Measurements from ENCODE around the gene CDH4.

Gene CDH4

DNA sequence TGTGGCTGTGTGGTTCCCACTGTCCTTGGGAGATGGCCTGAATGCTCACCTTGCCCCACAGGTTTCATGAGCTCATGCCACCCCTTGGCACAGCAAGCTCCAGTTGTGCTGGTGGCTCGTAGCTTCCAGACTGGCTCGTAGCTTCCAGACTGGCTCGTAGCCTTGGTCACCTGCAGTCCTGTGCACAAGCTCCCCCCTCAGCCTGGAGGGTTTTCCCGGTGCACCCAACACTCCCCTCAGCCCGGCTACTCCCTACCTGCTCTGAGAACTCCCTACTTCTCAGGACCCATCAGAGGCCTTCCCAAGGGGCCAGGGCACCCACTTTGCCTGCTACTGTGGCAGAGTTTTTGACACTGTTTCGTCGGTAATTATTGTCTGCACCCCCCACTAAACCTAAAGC, 528.0 kb downstream of the CDH4 start:
- TF ChIP-seq TAF1 (IDR thresholded peaks at IDR 0.05; ENCODE audit: low read depth) (no peak), EP300 (IDR thresholded peaks at IDR 0.05; ENCODE audit: borderline replicate concordance) (no peak), YY1 (IDR thresholded peaks at IDR 0.05; ENCODE audit: low read depth) (no peak), EGR1 (IDR thresholded peaks at IDR 0.05) (no peak)
- TF ChIP-seq, protein P1, sequence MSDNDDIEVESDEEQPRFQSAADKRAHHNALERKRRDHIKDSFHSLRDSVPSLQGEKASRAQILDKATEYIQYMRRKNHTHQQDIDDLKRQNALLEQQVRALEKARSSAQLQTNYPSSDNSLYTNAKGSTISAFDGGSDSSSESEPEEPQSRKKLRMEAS (IDR thresholded peaks at IDR 0.05): no peak

DNA sequence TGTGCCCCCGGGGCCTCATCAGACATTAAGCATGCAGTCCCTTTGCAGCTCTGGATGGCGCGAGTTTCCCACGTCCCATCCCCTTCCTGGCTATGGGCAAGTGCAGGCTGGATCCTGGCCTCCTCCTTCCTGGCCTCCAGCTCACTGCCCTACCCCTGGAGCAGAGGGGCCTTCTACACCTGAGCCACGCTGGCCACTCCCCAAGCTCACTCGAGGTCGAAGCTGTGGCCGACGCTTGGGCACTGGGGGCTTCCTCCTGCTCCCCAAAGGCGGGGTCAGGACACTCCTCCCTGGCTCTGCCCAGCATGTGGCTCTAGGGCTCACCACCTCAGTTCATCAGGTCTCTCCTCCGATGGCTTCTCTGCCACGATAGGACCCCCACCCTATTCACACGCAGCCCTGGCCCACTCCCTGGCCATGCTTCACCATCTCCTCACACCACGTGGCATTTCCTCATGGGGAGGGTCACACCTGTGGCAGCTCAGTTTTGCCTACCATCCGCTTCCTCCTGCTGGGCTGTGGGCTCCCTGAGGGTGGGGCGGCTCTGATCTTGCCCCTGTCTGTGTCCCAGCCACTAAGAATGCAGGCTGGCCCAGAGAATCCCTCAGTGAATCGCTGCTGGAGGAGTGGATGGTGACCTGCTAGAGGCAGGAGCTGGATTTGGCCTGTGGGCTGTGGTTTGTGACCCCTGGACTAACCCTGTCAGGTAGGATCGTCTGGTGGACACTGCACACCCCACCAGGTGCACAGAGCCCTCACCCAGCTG, 532.9 kb downstream of the CDH4 start:
- no peak for TF ChIP-seq EGR1 (IDR thresholded peaks at IDR 0.05)
- no peak for TF ChIP-seq FOXM1 (IDR thresholded peaks at IDR 0.05; ENCODE audit: borderline replicate concordance, low read depth)
- TF ChIP-seq, protein P2, sequence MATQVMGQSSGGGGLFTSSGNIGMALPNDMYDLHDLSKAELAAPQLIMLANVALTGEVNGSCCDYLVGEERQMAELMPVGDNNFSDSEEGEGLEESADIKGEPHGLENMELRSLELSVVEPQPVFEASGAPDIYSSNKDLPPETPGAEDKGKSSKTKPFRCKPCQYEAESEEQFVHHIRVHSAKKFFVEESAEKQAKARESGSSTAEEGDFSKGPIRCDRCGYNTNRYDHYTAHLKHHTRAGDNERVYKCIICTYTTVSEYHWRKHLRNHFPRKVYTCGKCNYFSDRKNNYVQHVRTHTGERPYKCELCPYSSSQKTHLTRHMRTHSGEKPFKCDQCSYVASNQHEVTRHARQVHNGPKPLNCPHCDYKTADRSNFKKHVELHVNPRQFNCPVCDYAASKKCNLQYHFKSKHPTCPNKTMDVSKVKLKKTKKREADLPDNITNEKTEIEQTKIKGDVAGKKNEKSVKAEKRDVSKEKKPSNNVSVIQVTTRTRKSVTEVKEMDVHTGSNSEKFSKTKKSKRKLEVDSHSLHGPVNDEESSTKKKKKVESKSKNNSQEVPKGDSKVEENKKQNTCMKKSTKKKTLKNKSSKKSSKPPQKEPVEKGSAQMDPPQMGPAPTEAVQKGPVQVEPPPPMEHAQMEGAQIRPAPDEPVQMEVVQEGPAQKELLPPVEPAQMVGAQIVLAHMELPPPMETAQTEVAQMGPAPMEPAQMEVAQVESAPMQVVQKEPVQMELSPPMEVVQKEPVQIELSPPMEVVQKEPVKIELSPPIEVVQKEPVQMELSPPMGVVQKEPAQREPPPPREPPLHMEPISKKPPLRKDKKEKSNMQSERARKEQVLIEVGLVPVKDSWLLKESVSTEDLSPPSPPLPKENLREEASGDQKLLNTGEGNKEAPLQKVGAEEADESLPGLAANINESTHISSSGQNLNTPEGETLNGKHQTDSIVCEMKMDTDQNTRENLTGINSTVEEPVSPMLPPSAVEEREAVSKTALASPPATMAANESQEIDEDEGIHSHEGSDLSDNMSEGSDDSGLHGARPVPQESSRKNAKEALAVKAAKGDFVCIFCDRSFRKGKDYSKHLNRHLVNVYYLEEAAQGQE (IDR thresholded peaks at IDR 0.05; ENCODE audit: low read depth): no peak
- TF ChIP-seq TEAD4 (IDR thresholded peaks at IDR 0.05): no peak
- no peak for TF ChIP-seq ZBTB7A (IDR thresholded peaks at IDR 0.05; ENCODE audit: low read depth)
- no peak for TF ChIP-seq RAD21 (IDR thresholded peaks at IDR 0.05; ENCODE audit: low read depth)
- no peak for TF ChIP-seq NFIC (IDR thresholded peaks at IDR 0.05)
- no peak for TF ChIP-seq TCF12 (IDR thresholded peaks at IDR 0.05; ENCODE audit: low read depth)
- no peak for TF ChIP-seq CREB1 (IDR thresholded peaks at IDR 0.05; ENCODE audit: low read depth)
- TF ChIP-seq YY1 (IDR thresholded peaks at IDR 0.05; ENCODE audit: low read depth): no peak
- no peak for TF ChIP-seq EP300 (IDR thresholded peaks at IDR 0.05; ENCODE audit: borderline replicate concordance)

DNA sequence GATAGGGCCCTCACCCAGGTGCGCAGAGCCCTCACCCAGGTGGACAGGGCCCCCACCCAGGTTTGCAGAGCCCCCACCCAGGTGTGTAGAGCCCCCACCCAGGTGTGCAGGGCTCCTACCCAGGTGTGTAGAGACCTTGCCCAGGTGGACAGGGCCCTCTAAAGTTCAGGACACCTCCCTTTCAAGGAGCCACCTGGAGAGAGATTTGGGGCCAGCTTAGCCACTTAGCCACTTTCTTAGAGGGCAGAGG, 533.4 kb downstream of the CDH4 start:
- no peak for TF ChIP-seq ZBTB7A (IDR thresholded peaks at IDR 0.05; ENCODE audit: low read depth)
- no peak for TF ChIP-seq TAF1 (IDR thresholded peaks at IDR 0.05; ENCODE audit: low read depth)
- TF ChIP-seq NFIC (IDR thresholded peaks at IDR 0.05): no peak
- no peak for TF ChIP-seq EP300 (IDR thresholded peaks at IDR 0.05; ENCODE audit: borderline replicate concordance)
- TF ChIP-seq, protein P3, sequence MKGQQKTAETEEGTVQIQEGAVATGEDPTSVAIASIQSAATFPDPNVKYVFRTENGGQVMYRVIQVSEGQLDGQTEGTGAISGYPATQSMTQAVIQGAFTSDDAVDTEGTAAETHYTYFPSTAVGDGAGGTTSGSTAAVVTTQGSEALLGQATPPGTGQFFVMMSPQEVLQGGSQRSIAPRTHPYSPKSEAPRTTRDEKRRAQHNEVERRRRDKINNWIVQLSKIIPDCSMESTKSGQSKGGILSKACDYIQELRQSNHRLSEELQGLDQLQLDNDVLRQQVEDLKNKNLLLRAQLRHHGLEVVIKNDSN (IDR thresholded peaks at IDR 0.05): no peak
- no peak for TF ChIP-seq YY1 (IDR thresholded peaks at IDR 0.05; ENCODE audit: low read depth)

DNA sequence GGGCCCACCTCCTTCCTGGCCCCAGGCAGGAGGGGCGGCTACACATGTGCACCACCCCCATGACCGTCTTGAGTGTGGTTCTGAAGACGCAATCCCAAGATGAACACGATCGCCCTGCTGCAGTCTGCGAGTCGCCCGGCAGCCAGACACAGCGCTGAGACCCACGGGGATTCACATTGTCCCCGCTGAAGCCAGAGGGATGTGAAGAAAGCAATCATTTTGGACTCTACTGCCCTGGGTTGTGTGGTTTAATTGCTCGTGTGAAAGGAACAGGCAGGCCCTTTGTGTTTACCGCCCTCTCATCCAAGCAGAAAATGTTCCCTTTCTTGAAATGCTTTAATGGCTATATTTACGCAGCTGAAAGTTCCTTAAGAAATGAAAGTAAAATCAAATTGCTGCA, 534.2 kb downstream of the CDH4 start:
- no peak for TF ChIP-seq RAD21 (IDR thresholded peaks at IDR 0.05; ENCODE audit: low read depth)
- no peak for TF ChIP-seq FOXM1 (IDR thresholded peaks at IDR 0.05; ENCODE audit: borderline replicate concordance, low read depth)
- TF ChIP-seq YY1 (IDR thresholded peaks at IDR 0.05; ENCODE audit: low read depth): no peak
- TF ChIP-seq, protein P2 (IDR thresholded peaks at IDR 0.05; ENCODE audit: low read depth): no peak

DNA sequence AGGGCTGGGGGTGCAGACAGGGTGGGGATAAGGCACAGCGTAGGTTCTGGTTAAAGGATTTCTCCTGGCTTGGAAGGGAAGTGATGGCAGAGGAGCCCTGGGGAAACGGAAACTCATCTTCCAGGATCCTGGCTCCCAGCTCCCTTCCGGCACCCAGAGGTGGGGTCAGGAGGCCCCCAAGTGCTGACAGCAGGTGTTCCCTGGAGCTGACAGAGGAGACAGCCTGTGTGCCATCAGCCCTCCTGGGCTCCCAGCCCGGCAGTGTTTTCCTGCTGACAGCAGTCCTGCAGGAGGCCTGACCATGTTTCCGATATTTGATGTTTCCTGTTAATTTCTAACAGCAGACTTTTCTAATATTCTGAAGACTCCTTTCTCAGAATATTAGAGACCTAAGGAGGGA, 536.3 kb downstream of the CDH4 start:
- no peak for TF ChIP-seq TEAD4 (IDR thresholded peaks at IDR 0.05)
- no peak for TF ChIP-seq FOXM1 (IDR thresholded peaks at IDR 0.05; ENCODE audit: borderline replicate concordance, low read depth)
- no peak for TF ChIP-seq NFIC (IDR thresholded peaks at IDR 0.05)
- no peak for TF ChIP-seq CREB1 (IDR thresholded peaks at IDR 0.05; ENCODE audit: low read depth)
- TF ChIP-seq, protein P1 (IDR thresholded peaks at IDR 0.05): no peak
- TF ChIP-seq EP300 (IDR thresholded peaks at IDR 0.05; ENCODE audit: borderline replicate concordance): no peak
- no peak for TF ChIP-seq CEBPB (IDR thresholded peaks at IDR 0.05)
- TF ChIP-seq ZBTB7A (IDR thresholded peaks at IDR 0.05; ENCODE audit: low read depth): no peak
- TF ChIP-seq RAD21 (IDR thresholded peaks at IDR 0.05; ENCODE audit: low read depth): no peak
- TF ChIP-seq YY1 (IDR thresholded peaks at IDR 0.05; ENCODE audit: low read depth): no peak
- no peak for TF ChIP-seq EGR1 (IDR thresholded peaks at IDR 0.05)
- TF ChIP-seq, protein P2 (IDR thresholded peaks at IDR 0.05; ENCODE audit: low read depth): no peak
- TF ChIP-seq, protein P3 (IDR thresholded peaks at IDR 0.05): no peak

Data from Ishikawa (cell line).